Osteoblast (primary cell): ENCODE measurements around the gene SMIM11. TPM values are rescaled to one million over a fixed set of nuclear protein-coding genes. Genes with fewer than 3 reads are reported as not detected.
"Not testable (repeated sequence)": the region's sequence is repeated elsewhere in the genome, so short reads cannot be mapped to it uniquely, and the experiment has no call there.

Experiments
- DNase-seq: peaks from one replicate; pipeline ENCODE4 v3.0.0; 2011; ENCODE audit warnings: low spot score, mixed read lengths; ENCODE audit not compliant: insufficient read length; ENCODE audit errors: missing footprints
- H2AFZ ChIP-seq: 2 replicates; pipeline ENCODE4 v1.6.0; 2011; ENCODE audit warnings: mild to moderate bottlenecking, low read length
- H3K27ac ChIP-seq: 2 replicates; pipeline ENCODE4 v1.5.1; 2011; ENCODE audit warnings: mild to moderate bottlenecking, low read depth, low read length, moderate library complexity
- H3K27me3 ChIP-seq: 2 replicates; pipeline ENCODE4 v1.6.0; 2012; ENCODE audit warnings: mild to moderate bottlenecking, control low read depth, inconsistent platforms, low read length, moderate library complexity; ENCODE audit not compliant: insufficient read depth
- H3K36me3 ChIP-seq: 2 replicates; pipeline ENCODE4 v1.5.1; 2011; ENCODE audit warnings: mild to moderate bottlenecking, low read length, control low read depth, moderate library complexity; ENCODE audit not compliant: insufficient read depth
- H3K4me1 ChIP-seq: 2 replicates; pipeline ENCODE4 v1.5.1; 2011; ENCODE audit warnings: mild to moderate bottlenecking, low read length, control low read depth, moderate library complexity; ENCODE audit not compliant: insufficient read depth
- H3K4me2 ChIP-seq: 2 replicates; pipeline ENCODE4 v1.6.0; 2011; ENCODE audit warnings: mild to moderate bottlenecking, low read length; ENCODE audit not compliant: insufficient read depth
- H3K4me3 ChIP-seq: fragments of 200-600 bp; sonication (generic); 3 replicates; pipeline ENCODE4 v1.5.1; 2012; ENCODE audit warnings: mild to moderate bottlenecking, low read length, inconsistent platforms; ENCODE audit not compliant: insufficient read depth
- H3K79me2 ChIP-seq: 2 replicates; pipeline ENCODE4 v1.6.0; 2012; ENCODE audit warnings: mild to moderate bottlenecking, low read length, control low read depth, inconsistent platforms; ENCODE audit not compliant: insufficient read depth
- H3K9me3 ChIP-seq: 2 replicates; pipeline ENCODE4 v1.5.1; 2011; ENCODE audit warnings: low read depth, low read length, control low read depth
- H4K20me1 ChIP-seq: 2 replicates; pipeline ENCODE4 v1.6.0; 2012; ENCODE audit warnings: mild to moderate bottlenecking, low read length, control low read depth; ENCODE audit not compliant: insufficient read depth
- CTCF ChIP-seq: IDR thresholded peaks from 2 replicates; pipeline ENCODE4 v1.5.1; 2011; ENCODE audit warnings: mild to moderate bottlenecking, low read depth, low read length, moderate library complexity; ENCODE audit errors: extremely low read depth
- total RNA-seq: library from RNA; depleted of rRNA; stranded (reverse); fragments of >200 nt; gene quantifications from 2 replicates; pipeline ENCODE4 v1.2.3, GENCODE V29; 2012

SMIM11 gene
- total RNA-seq, 1 donor, result 18.5 TPM

- no peaks in the 10 kb centered on the region for H3K4me1 ChIP-seq
- H3K36me3 ChIP-seq, result no peaks in the 10 kb centered on the region
- no peak overlapping the region for H3K4me3 ChIP-seq
- no peaks in the 10 kb centered on the region for H4K20me1 ChIP-seq
- no peak overlapping the region for H3K4me2 ChIP-seq
- no peaks in the 10 kb centered on the region for H3K79me2 ChIP-seq
- no peak overlapping the region for H3K27ac ChIP-seq
- no peak for DNase-seq
- peaks cover 4% of the 10 kb centered on the region for H3K27me3 ChIP-seq
- TF ChIP-seq CTCF, result no peak
- H2AFZ ChIP-seq, result no peak overlapping the region
- H3K9me3 ChIP-seq, result no peaks in the 10 kb centered on the region
These were observed 5.6 kb upstream of the SMIM11 start for GRCh38 chr21:34369741-34370140.

- H3K27ac ChIP-seq, result no peak overlapping the region
- H4K20me1 ChIP-seq, result no peaks in the 10 kb centered on the region
- peak; percentile 39 for DNase-seq
- H3K27me3 ChIP-seq, result peaks cover 4% of the 10 kb centered on the region
- no peaks in the 10 kb centered on the region for H3K9me3 ChIP-seq
- H3K4me3 ChIP-seq, result no peak overlapping the region
- no peaks in the 10 kb centered on the region for H3K4me1 ChIP-seq
- H3K36me3 ChIP-seq, result no peaks in the 10 kb centered on the region
- no peak overlapping the region for H2AFZ ChIP-seq
- no peak overlapping the region for H3K4me2 ChIP-seq
- H3K79me2 ChIP-seq, result no peaks in the 10 kb centered on the region
- no peak for TF ChIP-seq CTCF
These were observed 3.0 kb upstream of the SMIM11 start for GRCh38 chr21:34372321-34372720.

GRCh38 chr21:34374462-34374861, 845 bp upstream of the SMIM11 start:
- not testable (repeated sequence) for DNase-seq, H3K36me3 ChIP-seq, H3K4me3 ChIP-seq, H2AFZ ChIP-seq, H3K9me3 ChIP-seq, H3K27ac ChIP-seq, H3K4me2 ChIP-seq, H3K4me1 ChIP-seq, H3K79me2 ChIP-seq, H3K27me3 ChIP-seq, H4K20me1 ChIP-seq

GRCh38 chr21:34375619-34375972, 289 bp downstream of the SMIM11 start:
- not testable (repeated sequence) for H3K36me3 ChIP-seq, H3K4me2 ChIP-seq, H3K4me1 ChIP-seq

GRCh38 chr21:34383138-34383537, 7.8 kb downstream of the SMIM11 start:
- not testable (repeated sequence) for H3K4me3 ChIP-seq, H3K4me1 ChIP-seq, H3K9me3 ChIP-seq, H3K36me3 ChIP-seq, H3K4me2 ChIP-seq, H3K27me3 ChIP-seq, H3K79me2 ChIP-seq, H4K20me1 ChIP-seq, H2AFZ ChIP-seq, DNase-seq, H3K27ac ChIP-seq

More at GRCh38 chr21:34375619-34375972, 289 bp downstream of the SMIM11 start:
- not testable (repeated sequence) for DNase-seq, H3K4me3 ChIP-seq, H3K27ac ChIP-seq, H2AFZ ChIP-seq, H4K20me1 ChIP-seq, H3K27me3 ChIP-seq, H3K79me2 ChIP-seq, H3K9me3 ChIP-seq

- H3K4me2 ChIP-seq, H3K27ac ChIP-seq, H4K20me1 ChIP-seq, H2AFZ ChIP-seq, H3K4me1 ChIP-seq, H3K79me2 ChIP-seq, H3K36me3 ChIP-seq, H3K4me3 ChIP-seq, H3K27me3 ChIP-seq, H3K9me3 ChIP-seq, DNase-seq: not testable (repeated sequence)
These were observed 8.6 kb downstream of the SMIM11 start for GRCh38 chr21:34383724-34384415.

- H3K36me3 ChIP-seq, H2AFZ ChIP-seq, H3K79me2 ChIP-seq, H3K27me3 ChIP-seq, H4K20me1 ChIP-seq, H3K4me3 ChIP-seq, H3K4me1 ChIP-seq, H3K4me2 ChIP-seq, H3K9me3 ChIP-seq, H3K27ac ChIP-seq, DNase-seq: not testable (repeated sequence)
These were observed 25.2 kb downstream of the SMIM11 start for GRCh38 chr21:34400522-34400921.

GRCh38 chr21:34404742-34405141, 29.4 kb downstream of the SMIM11 start:
- not testable (repeated sequence) for H2AFZ ChIP-seq, DNase-seq, H3K27ac ChIP-seq, H3K4me1 ChIP-seq, H4K20me1 ChIP-seq, H3K36me3 ChIP-seq, H3K27me3 ChIP-seq, H3K4me2 ChIP-seq, H3K79me2 ChIP-seq, H3K4me3 ChIP-seq, H3K9me3 ChIP-seq
